ENCODE data around the gene PTPN2. TPM values are rescaled to one million over a fixed set of nuclear protein-coding genes. Genes with fewer than 3 reads are reported as not detected.

The PTPN2 gene
- total and polyA plus RNA-seq, 2 of the 4 experiments (the other 2 are of a cell fraction): 13.2 to 30.6 TPM

- intact Hi-C loops (cut with micrococcal nuclease): no loop called here
- TF ChIP-seq RFX5 (IDR thresholded peaks at IDR 0.05; ENCODE audit: low read depth, low read length) (no peak), RCOR1 (IDR thresholded peaks at IDR 0.05; ENCODE audit: insufficient replicate concordance, low read length) (no peak), BHLHE40 (IDR thresholded peaks at IDR 0.05; ENCODE audit: low read depth, low read length) (no peak), NFE2L2 (IDR thresholded peaks at IDR 0.05; ENCODE audit: low read depth, low read length) (no peak), POLR2A (IDR thresholded peaks at IDR 0.05; ENCODE audit: low read depth, low read length) (no peak), MXI1 (IDR thresholded peaks at IDR 0.05; ENCODE audit: borderline replicate concordance, low read depth, low read length) (no peak), CTCF (conservative IDR thresholded peaks at IDR 0.05; ENCODE audit: low read depth, low read length) (no peak), SMC3 (IDR thresholded peaks at IDR 0.05; ENCODE audit: low read depth, low read length) (no peak), RAD21 (IDR thresholded peaks at IDR 0.05; ENCODE audit: low read length) (no peak), CEBPB (IDR thresholded peaks at IDR 0.05; ENCODE audit: low read depth, low read length) (no peak), CHD1 (IDR thresholded peaks at IDR 0.05; ENCODE audit: low read depth, low read length) (no peak), FOS (IDR thresholded peaks at IDR 0.05; ENCODE audit: low read depth, low read length) (no peak), ELK1 (IDR thresholded peaks at IDR 0.05; ENCODE audit: borderline replicate concordance, low read depth, low read length) (no peak), USF2 (IDR thresholded peaks at IDR 0.05; ENCODE audit: low read depth, low read length) (no peak)
- Histone ChIP-seq H3K4me2 (ENCODE audit: low read depth, low read length) (no peak overlapping the region), H3K9me3 (ENCODE audit: control insufficient read depth, insufficient read depth, low read length) (peaks cover 13% of the 10 kb centered on the region; the same call in 1 of the 2 replicates), H3K56ac (ENCODE audit: extremely low read depth, insufficient read depth, low read length) (no peak overlapping the region; the same call in 1 of the 2 replicates), H4K20me1 (ENCODE audit: insufficient read depth, low read length) (peaks cover 4% of the 10 kb centered on the region; the same call in 1 of the 2 replicates), H4K5ac (ENCODE audit: low read depth, low read length) (no peak overlapping the region; the same call in 1 of the 2 replicates), H2AK9ac (replicated peaks; ENCODE audit: low read depth, low read length, poor library complexity) (no peak overlapping the region), H2BK5ac (ENCODE audit: low read depth, low read length, poor library complexity, severe bottlenecking) (no peak overlapping the region), H2BK20ac (ENCODE audit: low read depth, low read length) (no peak overlapping the region), H3K4me3 (ENCODE audit: insufficient read depth, low read depth, low read length) (no peak overlapping the region), H3K4ac (ENCODE audit: low read depth, low read length) (no peak overlapping the region), H3K9me1 (ENCODE audit: insufficient read depth, low read length) (peaks cover 8% of the 10 kb centered on the region; the same call in 1 of the 2 replicates), H4K8ac (ENCODE audit: low read depth in 2 of 2, low read length in 2 of 2) (no peak overlapping the region), H2AFZ (replicated peaks; ENCODE audit: low read length, poor library complexity) (peak overlapping the region; percentile 89), H3K18ac (ENCODE audit: low read depth, low read length) (no peak overlapping the region; the same call in 1 of the 2 replicates), H2BK120ac (ENCODE audit: low read depth, low read length) (no peak overlapping the region), H3K36me3 (ENCODE audit: control insufficient read depth, insufficient read depth, low read length) (no peaks in the 10 kb centered on the region), H3K4me1 (ENCODE audit: control insufficient read depth, insufficient read depth, low read length) (peaks cover 10% of the 10 kb centered on the region), H3K27ac (ENCODE audit: insufficient read depth, low read length) (no peak overlapping the region), H2BK15ac (ENCODE audit: low read depth, low read length) (no peak overlapping the region; the same call in 2 of the 3 replicates), H3K27me3 (ENCODE audit: control insufficient read depth, insufficient read depth, low read length) (no peaks in the 10 kb centered on the region; the same call in 1 of the 2 replicates), H3K23ac (ENCODE audit: low read depth, low read length) (no peak overlapping the region), H4K91ac (ENCODE audit: insufficient read depth, low read depth, low read length) (no peak overlapping the region), H3K9ac (ENCODE audit: low read depth, low read length) (no peak overlapping the region), H2AK5ac (ENCODE audit: low read depth, low read length) (no peak overlapping the region), H3K14ac (replicated peaks; ENCODE audit: low read depth, low read length) (no peak overlapping the region), H3K79me1 (ENCODE audit: low read depth in 1 of 2, low read length in 2 of 2) (no peaks in the 10 kb centered on the region)
- POLR2A ChIA-PET (ENCODE audit: unreplicated experiment): no interaction called here
- CTCF ChIA-PET: no interaction called here
- ATAC-seq (ENCODE audit: low read depth) (no peak), DNase-seq (no peak)
- dilution Hi-C loops (cut with HindIII; ENCODE audit: low sequenced_read_pairs, unreplicated experiment): no loop called here
- WGBS, 2 experiments (ENCODE audit: extremely low coverage in 2 of 2, insufficient read length in 1 of 2): 47% methylated on average over 35 of the region's 75 CpGs; no CpG with 5 or more reads in 1 of the 2 experiments
- in situ Hi-C loops (cut with MboI; ENCODE audit: low sequenced_read_pairs): no loop called here
- no TSS peak for BruUV-seq (replicated peaks)
Observed at GRCh38 chr18:12911025-12911928, 27.2 kb upstream of the PTPN2 start.
